HG03280 (cell line): ENCODE data around the gene LRRC8E.

ENCODE experiments used
- ATAC-seq: cut with Tn5 transposase; IDR thresholded peaks from one replicate; pipeline ENCODE4 v1.9.1; 2021; ENCODE audit warnings: mild to moderate bottlenecking, moderate library complexity; ENCODE audit not compliant: unreplicated experiment

LRRC8E gene

GRCh38 chr19:7867092-7867844, 21.0 kb upstream of the LRRC8E start:
- no peak for ATAC-seq

GRCh38 chr19:7868326-7868670, 20.0 kb upstream of the LRRC8E start:
- no peak for ATAC-seq

- ATAC-seq = peak; percentile 62
Observed at GRCh38 chr19:7868671-7869452, 19.4 kb upstream of the LRRC8E start.

GRCh38 chr19:7869453-7869909, 18.8 kb upstream of the LRRC8E start:
- peak; percentile 56 for ATAC-seq

- ATAC-seq = peak; percentile 0
Observed at GRCh38 chr19:7869910-7870511, 18.3 kb upstream of the LRRC8E start.

GRCh38 chr19:7870571-7871436, 17.5 kb upstream of the LRRC8E start:
- no peak for ATAC-seq

GRCh38 chr19:7871437-7872305, 16.6 kb upstream of the LRRC8E start:
- no peak for ATAC-seq

- no peak for ATAC-seq
Observed at GRCh38 chr19:7872306-7873204, 15.8 kb upstream of the LRRC8E start.

- ATAC-seq = no peak
Observed at GRCh38 chr19:7873304-7874075, 14.8 kb upstream of the LRRC8E start.

GRCh38 chr19:7874076-7874896, 14.0 kb upstream of the LRRC8E start, which contains the start of gene PRR36:
Gene PRR36, minus strand, starts transcription at chr19:7874390. Its CDS starts 701 bp downstream, at chr19:7873689.
- no peak for ATAC-seq

GRCh38 chr19:7874897-7875273, 13.4 kb upstream of the LRRC8E start:
- ATAC-seq = no peak

- ATAC-seq = no peak
Observed at GRCh38 chr19:7877249-7877836, 11.0 kb upstream of the LRRC8E start.

GRCh38 chr19:7879111-7879807, 9.1 kb upstream of the LRRC8E start:
- ATAC-seq = no peak

- ATAC-seq = no peak
Observed at GRCh38 chr19:7879836-7880235, 8.5 kb upstream of the LRRC8E start.

- ATAC-seq = no peak
Observed at GRCh38 chr19:7881910-7882309, 6.4 kb upstream of the LRRC8E start.

GRCh38 chr19:7883105-7883504, 5.2 kb upstream of the LRRC8E start:
- no peak for ATAC-seq
